ENCODE data around the gene DNAJC19. TPM values are rescaled to one million over a fixed set of nuclear protein-coding genes. Genes with fewer than 3 reads are reported as not detected.

The DNAJC19 gene
- total RNA-seq, 1 experiment from 2014 or later = 82.0 TPM

GRCh38 chr3:180980611-180981010, 8.9 kb downstream of the DNAJC19 start:
- Histone ChIP-seq H4K8ac (replicated peaks; ENCODE audit: insufficient read length, low read depth, low read length) (no peak overlapping the region), H3K23me2 (ENCODE audit: insufficient read length, low read depth, low read length, poor library complexity, severe bottlenecking) (no peaks in the 10 kb centered on the region)
- H3K9me3 Mint-ChIP-seq = no peaks in the 10 kb centered on the region

More at GRCh38 chr3:180980611-180981010, 8.9 kb downstream of the DNAJC19 start:
- Histone ChIP-seq H3K79me1 (ENCODE audit: insufficient read depth, low read depth, low read length, poor library complexity, severe bottlenecking) (no peaks in the 10 kb centered on the region), H2BK5ac (ENCODE audit: insufficient read length, low read length) (no peak overlapping the region), H4K20me1 (ENCODE audit: control insufficient read depth, insufficient read depth, insufficient read length) (no peaks in the 10 kb centered on the region), H3K56ac (ENCODE audit: insufficient read length, low read depth, low read length) (no peak overlapping the region), H3K27me3 (ENCODE audit: insufficient read depth, low read length) (no peaks in the 10 kb centered on the region), H3T11ph (ENCODE audit: low read length) (no peak overlapping the region), H3K4me2 (ENCODE audit: insufficient read depth, insufficient read length, low read length) (no peak overlapping the region), H3K9me3 (ENCODE audit: control insufficient read depth, low read depth, low read length) (no peaks in the 10 kb centered on the region), H3K9ac (ENCODE audit: extremely low read depth, insufficient read length, low read length) (no peak overlapping the region), H3K4ac (ENCODE audit: low read depth, low read length) (no peak overlapping the region), H4K5ac (ENCODE audit: insufficient read length, low read depth, low read length) (no peak overlapping the region), H3K4me1 (ENCODE audit: insufficient read depth, low read length) (no peaks in the 10 kb centered on the region), H3K14ac (ENCODE audit: insufficient read depth, low read length) (no peak overlapping the region), H2BK12ac (ENCODE audit: insufficient read length, low read depth, low read length) (no peak overlapping the region), H2BK120ac (ENCODE audit: low read depth, low read length, poor library complexity, severe bottlenecking) (no peak overlapping the region), H4K91ac (ENCODE audit: insufficient read length, low read depth, low read length) (no peak overlapping the region), H2AK5ac (ENCODE audit: insufficient read length, low read length) (no peak overlapping the region), H3K27ac (ENCODE audit: insufficient read length, low read depth, low read length) (no peak overlapping the region), H2BK15ac (ENCODE audit: low read depth, low read length) (no peak overlapping the region), H3K23ac (ENCODE audit: insufficient read length, low read depth, low read length) (no peak overlapping the region), H3K18ac (ENCODE audit: insufficient read length, low read depth, low read length) (no peak overlapping the region), H2AFZ (ENCODE audit: low read length) (no peak overlapping the region), H3K79me2 (ENCODE audit: insufficient read depth, low read length) (no peaks in the 10 kb centered on the region), H2BK20ac (ENCODE audit: low read depth, low read length, poor library complexity, severe bottlenecking) (no peak overlapping the region)
- Mint-ChIP-seq H3K27me3 (ENCODE audit: low read depth) (no peaks in the 10 kb centered on the region), H3K4me1 (no peaks in the 10 kb centered on the region), H3K27ac (0 out of 7 replicates have a peak overlapping the region, but pooled peaks of 1 of the 3 experiments have one; percentile 51), H3K36me3 (ENCODE audit: insufficient read depth in 1 of 3, low read depth in 3 of 3) (peaks cover 4 to 22% (median 19%) of the 10 kb centered on the region in 3 experiments; a peak in 5 of 7 replicates), H3K4me3 (no peak overlapping the region)
- TF ChIP-seq, protein P1, sequence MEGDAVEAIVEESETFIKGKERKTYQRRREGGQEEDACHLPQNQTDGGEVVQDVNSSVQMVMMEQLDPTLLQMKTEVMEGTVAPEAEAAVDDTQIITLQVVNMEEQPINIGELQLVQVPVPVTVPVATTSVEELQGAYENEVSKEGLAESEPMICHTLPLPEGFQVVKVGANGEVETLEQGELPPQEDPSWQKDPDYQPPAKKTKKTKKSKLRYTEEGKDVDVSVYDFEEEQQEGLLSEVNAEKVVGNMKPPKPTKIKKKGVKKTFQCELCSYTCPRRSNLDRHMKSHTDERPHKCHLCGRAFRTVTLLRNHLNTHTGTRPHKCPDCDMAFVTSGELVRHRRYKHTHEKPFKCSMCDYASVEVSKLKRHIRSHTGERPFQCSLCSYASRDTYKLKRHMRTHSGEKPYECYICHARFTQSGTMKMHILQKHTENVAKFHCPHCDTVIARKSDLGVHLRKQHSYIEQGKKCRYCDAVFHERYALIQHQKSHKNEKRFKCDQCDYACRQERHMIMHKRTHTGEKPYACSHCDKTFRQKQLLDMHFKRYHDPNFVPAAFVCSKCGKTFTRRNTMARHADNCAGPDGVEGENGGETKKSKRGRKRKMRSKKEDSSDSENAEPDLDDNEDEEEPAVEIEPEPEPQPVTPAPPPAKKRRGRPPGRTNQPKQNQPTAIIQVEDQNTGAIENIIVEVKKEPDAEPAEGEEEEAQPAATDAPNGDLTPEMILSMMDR (conservative IDR thresholded peaks at IDR 0.05) = no peak
- no peak for DNase-seq
